HT1080 (cell line): ENCODE data around the gene RNF19B. TPM values are rescaled to one million over a fixed set of nuclear protein-coding genes. Genes with fewer than 3 reads are reported as not detected.
"Not testable (repeated sequence)": the region's sequence is repeated elsewhere in the genome, so short reads cannot be mapped to it uniquely, and the experiment has no call there.

ENCODE experiments used
- DNase-seq: peaks from one replicate; pipeline ENCODE4 v3.0.0-alpha.2; 2015; ENCODE audit warnings: low read depth
- polyA plus RNA-seq, 2 experiments: library from polyadenylated mRNA; depleted of rRNA; stranded (reverse); fragments of >200 nt; gene quantifications; 2 replicates each; pipeline ENCODE4 v1.2.3, GENCODE V29; 2015
- total RNA-seq: library from RNA; depleted of rRNA; stranded (reverse); fragments of >200 nt; shearing (Covaris generic); gene quantifications from 2 replicates; pipeline ENCODE4 v1.2.3, GENCODE V29; 2014; rRNA removed

The RNF19B gene
- total RNA-seq: 21.2 and 27.0 TPM in 2 replicates
- polyA plus RNA-seq (2015; cell fraction: cytosol; rRNA removed): 34.2 and 37.3 TPM in 2 replicates
- 17.9 and 22.5 TPM in 2 replicates for polyA plus RNA-seq (2015; cell fraction: nucleus; rRNA removed)

GRCh38 chr1:32964461-32965250, at the start of gene RNF19B:
RNF19B (minus strand) TSS chr1:32964809; CDS start chr1:32964685, 124 bp downstream.
- peak; percentile 95 for DNase-seq

DNA sequence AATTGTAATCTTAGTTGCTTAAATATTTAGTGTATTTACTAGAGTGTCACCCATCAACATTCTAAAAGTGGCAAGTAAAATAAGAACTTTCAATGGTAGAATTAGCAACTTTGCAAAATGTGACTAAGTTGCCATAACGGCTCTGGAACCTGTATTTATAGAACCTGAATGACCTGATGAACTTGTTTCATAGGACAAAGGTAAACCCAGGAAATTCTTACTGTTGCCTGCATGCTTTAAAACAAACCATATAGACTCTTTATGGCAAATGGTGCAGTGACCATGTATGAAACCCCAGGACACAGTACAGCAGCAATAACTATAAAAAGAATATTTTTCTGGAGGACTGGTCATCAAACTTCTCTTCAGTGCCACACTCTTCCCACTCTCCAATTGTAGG, 49.2 kb upstream of the RNF19B start:
- DNase-seq: no peak

DNA sequence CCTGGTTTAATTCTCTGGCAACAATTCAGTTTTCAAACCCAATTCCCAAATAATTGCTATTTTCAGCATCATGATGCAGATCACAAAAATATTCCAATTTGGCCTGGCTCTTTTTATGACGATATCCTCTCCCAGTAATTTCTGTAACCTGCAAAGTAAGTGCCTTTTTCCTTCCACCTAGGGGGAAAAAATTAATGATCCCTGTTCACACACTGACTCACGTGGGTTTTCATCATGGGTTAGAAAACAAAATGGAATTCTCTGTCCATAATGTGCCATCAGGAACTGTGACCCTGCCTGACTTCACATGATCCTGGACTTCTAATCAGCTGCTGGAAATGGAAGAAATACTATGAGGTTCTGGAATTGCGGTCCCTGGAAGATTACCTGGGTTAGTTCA, 47.6 kb upstream of the RNF19B start:
- no peak for DNase-seq

GRCh38 chr1:33010932-33011731, 46.5 kb upstream of the RNF19B start:
- no peak for DNase-seq

DNA sequence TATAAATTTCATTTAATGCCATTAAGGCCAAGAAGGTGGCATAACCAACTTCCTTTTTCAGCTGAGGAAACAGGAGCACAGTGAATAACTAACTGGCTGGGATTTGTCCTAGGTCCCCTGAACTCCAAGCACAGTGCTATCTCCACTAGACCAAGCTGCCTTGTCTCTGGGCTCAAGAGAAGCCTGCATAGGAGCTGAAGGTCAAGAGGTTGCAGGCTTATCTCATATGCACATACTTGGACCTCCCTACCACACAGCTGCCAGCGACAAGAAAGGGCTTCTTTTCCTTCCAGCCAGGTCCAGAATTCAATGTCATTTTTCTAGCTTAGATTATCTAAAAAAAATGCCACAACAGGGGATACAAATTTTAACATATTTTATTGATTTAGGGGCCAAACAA, 45.0 kb upstream of the RNF19B start:
- DNase-seq: no peak

DNA sequence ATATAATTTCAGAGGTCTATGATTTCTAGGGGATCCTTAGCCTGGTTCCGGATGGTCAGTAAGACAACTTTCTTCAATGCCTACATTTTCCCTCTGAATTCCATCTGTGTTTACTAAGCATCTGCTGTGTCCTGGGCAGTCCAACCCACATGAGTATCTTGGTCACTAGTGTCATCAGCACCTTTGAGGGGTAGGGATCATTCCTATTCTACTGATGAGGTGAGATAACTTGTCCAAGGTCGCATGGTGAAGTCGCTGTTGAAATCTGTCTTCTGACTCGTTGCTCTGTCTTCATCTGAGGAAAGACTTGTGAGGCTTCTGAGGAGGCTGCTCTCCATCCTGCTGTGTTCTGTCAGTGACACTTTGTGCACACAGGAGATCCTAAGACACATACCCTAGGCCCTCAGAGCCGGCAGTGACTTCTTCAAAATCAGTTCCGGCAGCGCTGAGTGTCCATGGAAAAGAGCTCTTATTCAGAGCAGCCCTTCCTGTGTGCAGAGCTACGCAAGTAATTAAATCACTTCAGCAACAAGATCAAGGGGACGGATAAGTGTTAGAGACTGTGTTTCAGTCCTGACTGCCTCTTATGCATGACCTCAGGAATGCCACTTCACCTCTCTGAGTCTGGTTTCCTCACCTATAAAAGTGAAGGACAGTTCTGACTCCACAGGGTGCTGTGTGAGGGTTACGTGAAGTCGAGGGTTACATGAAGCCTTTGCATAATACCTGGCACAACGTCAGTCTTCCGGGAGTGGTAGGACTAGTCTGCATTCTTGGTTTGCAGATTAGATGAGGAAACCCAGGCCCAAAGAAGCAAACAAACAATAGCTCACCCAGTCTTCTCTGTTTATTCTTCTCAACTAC, 43.7 kb upstream of the RNF19B start:
- no peak for DNase-seq

DNA sequence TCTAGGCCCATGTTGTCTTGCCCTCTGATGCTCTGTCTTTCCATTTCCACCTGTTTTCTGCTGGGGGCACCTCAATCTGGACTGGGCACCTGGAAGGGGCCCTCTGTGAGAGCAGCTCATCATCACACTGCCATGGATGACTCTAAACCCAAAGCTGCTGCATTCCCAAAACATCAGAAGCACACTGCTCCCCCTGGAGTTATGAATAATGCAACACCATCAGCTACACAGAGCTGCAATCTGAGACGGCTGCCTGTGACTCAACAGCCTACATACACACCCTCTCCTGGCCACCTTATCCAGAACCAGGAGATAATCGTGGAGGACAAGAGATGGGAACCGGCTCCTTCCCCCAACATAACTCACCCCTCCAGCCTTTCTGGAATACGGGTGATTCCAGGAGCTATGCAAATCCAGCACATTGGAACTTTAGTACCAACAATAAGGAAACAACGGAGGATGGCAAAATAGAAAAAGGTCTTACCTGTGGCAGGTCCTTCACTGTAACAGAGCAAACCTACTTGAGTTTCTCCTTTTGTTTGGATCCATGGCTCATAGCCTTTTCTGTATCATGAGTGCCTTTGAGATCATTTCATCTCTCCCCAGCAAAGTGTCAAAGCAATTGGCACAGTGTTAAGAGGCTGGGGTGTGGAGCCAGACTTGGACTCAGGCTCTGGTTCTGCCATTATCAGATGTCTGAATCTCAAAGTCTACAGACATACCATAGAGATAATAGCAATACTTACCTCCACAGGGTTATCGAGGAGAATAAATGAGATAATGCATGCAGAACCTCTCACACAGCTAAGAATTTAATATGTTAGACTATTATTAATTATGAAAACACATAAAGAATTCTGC, 42.8 kb upstream of the RNF19B start:
- peak; percentile 94 for DNase-seq

DNA sequence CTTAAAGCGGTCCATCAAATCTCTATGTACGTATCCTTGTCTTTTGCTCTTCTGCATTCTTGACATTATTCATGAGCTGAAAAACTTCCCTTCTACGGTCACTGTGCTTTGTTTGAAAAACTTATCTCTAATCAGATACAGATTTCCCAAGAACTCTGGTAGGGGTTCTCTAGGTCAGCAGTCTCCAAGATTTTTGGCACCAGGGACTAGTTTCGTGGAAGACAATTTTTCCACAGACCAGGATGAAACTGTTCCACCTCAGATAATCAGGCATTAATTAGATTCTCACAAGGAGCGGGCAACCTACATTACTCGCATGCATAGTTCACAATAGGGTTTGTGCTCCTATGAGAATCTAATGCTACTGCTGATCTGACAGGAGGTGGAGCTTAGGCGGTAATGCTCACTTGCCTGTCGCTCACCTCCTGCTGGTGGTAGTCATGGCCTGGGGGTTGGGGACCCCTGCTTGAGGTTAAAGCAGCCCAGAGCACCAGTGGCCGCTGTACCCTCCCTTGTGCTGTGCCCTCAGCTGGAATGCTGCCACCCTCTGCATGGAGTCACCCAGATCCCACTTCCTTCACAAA, 41.3 kb upstream of the RNF19B start:
- no peak for DNase-seq

- DNase-seq: no peak
Observed at GRCh38 chr1:33005117-33005837, 40.7 kb upstream of the RNF19B start.

DNA sequence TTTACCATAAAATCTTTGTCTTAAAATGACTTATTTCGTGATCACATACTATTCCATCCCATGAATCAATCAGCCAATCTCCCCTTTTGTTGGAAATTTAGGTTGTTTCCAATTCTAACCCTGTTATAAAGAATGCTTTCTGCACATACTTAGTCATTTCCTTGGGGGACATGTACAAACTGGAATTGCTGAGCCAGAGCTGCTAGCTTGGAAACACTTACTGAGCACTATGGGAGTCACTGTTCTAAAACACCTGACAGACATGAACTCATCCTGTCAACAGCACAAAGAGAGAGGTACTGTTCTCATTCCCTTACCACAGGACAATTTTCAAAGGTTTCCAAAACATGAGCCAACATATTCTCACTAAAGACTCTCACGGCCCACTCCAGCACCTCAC, 40.0 kb upstream of the RNF19B start:
- DNase-seq: peak; percentile 78

GRCh38 chr1:33003657-33004056, 39.0 kb upstream of the RNF19B start:
- DNase-seq: no peak

- no peak for DNase-seq
Observed at GRCh38 chr1:33002006-33002405, 37.4 kb upstream of the RNF19B start.

DNA sequence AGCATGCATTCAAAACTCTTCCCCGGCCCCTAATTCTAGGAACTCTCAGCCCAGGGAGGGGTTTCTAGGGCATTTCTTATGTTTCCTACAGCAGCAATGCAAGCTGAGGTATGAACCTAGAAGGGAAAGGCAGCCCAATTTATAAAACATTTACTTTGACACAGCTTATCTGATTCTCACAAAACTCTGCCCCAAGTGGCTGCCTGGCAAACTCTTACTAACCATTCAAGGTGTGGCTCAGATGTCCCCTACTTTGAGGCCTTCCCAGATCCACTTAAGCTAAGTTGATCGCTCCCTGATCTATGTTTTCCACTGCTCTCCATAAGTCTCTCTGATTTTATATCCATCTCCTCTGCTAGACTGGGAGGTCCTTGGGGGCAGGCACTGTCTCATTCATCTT, 36.7 kb upstream of the RNF19B start:
- DNase-seq: no peak

DNA sequence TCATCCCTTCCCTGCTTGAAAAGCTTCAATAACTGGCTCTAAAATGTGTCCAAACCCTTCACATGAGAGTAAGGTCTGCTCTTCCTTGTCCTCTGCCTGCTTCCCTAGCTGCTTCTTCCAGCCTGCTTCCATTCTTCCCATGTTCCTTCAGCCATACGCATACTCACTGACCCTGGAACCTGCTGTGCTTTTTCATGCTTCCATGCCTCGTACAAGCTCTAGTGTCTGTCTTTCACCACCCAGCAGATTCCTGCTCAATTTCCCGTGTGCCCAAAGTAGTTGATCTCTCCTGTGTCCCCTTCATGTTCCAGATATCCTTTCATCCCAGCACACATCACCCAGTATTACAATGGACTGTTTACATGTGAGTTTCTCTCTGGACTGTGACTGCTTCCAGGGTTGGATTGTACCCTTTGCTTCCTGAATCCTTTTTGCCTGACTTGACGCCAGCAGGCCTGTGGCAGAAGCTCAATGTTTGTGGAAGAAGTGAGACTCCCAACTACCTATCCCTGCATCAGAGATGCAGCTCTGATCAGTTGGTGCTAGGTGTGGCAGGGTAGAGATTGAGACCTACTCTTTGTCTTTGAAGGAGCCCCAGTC, 35.9 kb upstream of the RNF19B start:
- DNase-seq: no peak

DNA sequence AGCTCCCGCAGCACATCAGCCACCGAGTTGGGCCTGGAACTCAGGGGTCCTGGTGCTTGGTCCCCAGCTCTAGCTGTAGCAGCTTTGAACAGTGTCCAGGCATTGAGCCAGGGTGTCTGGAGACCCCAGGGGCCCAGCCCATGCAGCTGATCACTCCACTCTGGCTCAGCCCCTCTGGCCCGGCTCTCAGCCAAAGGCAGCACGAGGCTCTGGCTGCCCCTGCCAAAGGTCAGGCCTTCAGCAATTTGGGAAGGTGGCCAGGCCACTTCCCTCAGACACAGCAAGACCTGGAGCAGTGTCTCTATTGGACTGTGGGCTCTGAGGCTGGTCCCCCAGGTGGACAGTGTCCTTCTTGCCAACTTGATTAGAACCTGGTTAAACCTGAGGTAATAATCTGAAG, 34.4 kb upstream of the RNF19B start:
- DNase-seq: no peak

- DNase-seq: peak; percentile 71
Observed at GRCh38 chr1:32998064-32998463, 33.5 kb upstream of the RNF19B start.

- peak; percentile 72 for DNase-seq
Observed at GRCh38 chr1:32997381-32997891, 32.8 kb upstream of the RNF19B start.

GRCh38 chr1:32993324-32993636, 28.7 kb upstream of the RNF19B start:
- not testable (repeated sequence) for DNase-seq
